Astrocyte of the cerebellum (primary cell): Measurements from ENCODE around the gene DISC1.

Experiments used
- DNase-seq: peaks from one replicate; pipeline ENCODE4 v3.0.0-alpha.2; 2011; ENCODE audit warnings: low read depth
- H3K4me3 ChIP-seq: 2 replicates; pipeline ENCODE4 v1.5.1; 2011; ENCODE audit warnings: mild to moderate bottlenecking, low read depth, low read length, moderate library complexity
- CTCF ChIP-seq: IDR thresholded peaks from 2 replicates; pipeline ENCODE4 v1.5.1; 2012; ENCODE audit warnings: low read length, low read depth, moderate library complexity, mild to moderate bottlenecking; ENCODE audit errors: missing control alignments
- in situ Hi-C: cut with HindIII; loops from 2 replicates; pipeline ENCODE4 v1.10.0; 2017; ENCODE audit warnings: low sequenced_read_pairs

The DISC1 gene

GRCh38 chr1:231982871-231983587 lies 356.4 kb downstream of the DISC1 start:
- no peak overlapping the region for H3K4me3 ChIP-seq
- DNase-seq, result no peak
- in situ Hi-C loops, result loop anchor here (5.0 kb wide), 1 partner anchor 49 kb away; no protein-coding TSS in a partner anchor
- no peak for TF ChIP-seq CTCF

- no peak for TF ChIP-seq CTCF
- DNase-seq, result no peak
- no peak overlapping the region for H3K4me3 ChIP-seq
- in situ Hi-C loops, result loop anchor here (5.0 kb wide), 1 partner anchor 49 kb away; no protein-coding TSS in a partner anchor
Observed at GRCh38 chr1:231983588-231984193, 357.1 kb downstream of the DISC1 start.

GRCh38 chr1:231985296-231986023 lies 358.9 kb downstream of the DISC1 start:
- H3K4me3 ChIP-seq, result no peak overlapping the region
- no peak for DNase-seq
- no peak for TF ChIP-seq CTCF
- in situ Hi-C loops, result no loop called here

GRCh38 chr1:231986631-231987336 lies 360.2 kb downstream of the DISC1 start:
- no peak for DNase-seq

GRCh38 chr1:231990388-231990787 lies 363.8 kb downstream of the DISC1 start:
- TF ChIP-seq CTCF, result no peak
- H3K4me3 ChIP-seq, result no peak overlapping the region
- in situ Hi-C loops, result no loop called here
- DNase-seq, result no peak

More at GRCh38 chr1:231986631-231987336, 360.2 kb downstream of the DISC1 start:
- in situ Hi-C loops, result no loop called here
- no peak overlapping the region for H3K4me3 ChIP-seq
- no peak for TF ChIP-seq CTCF

GRCh38 chr1:231991231-231991630 lies 364.6 kb downstream of the DISC1 start:
- DNase-seq, result no peak
- no peak for TF ChIP-seq CTCF
- H3K4me3 ChIP-seq, result no peak overlapping the region
- in situ Hi-C loops, result no loop called here
